Activated T-cell treated with anti-CD3 and anti-CD28 coated beads, Interleukin-2, amount 50 U/mL, for 4 hours (primary cell): ENCODE measurements around the gene DIS3L. TPM values are rescaled to one million over a fixed set of nuclear protein-coding genes. Genes with fewer than 3 reads are reported as not detected.
"Not testable (repeated sequence)": the region's sequence is repeated elsewhere in the genome, so short reads cannot be mapped to it uniquely, and the experiment has no call there.

Experiments
- ATAC-seq, 2 donors: fragments of 200-7000 bp; cut with Tn5 transposase; one replicate each; pipeline ENCODE4 v1.10.0; 2021
- DNase-seq: peaks from one replicate; pipeline ENCODE4 v3.0.0-alpha.2; 2020
- H3K27me3 Mint-ChIP-seq: one replicate; pipeline ENCODE4 v1.8.0; 2021; ENCODE audit warnings: low read depth, mixed read lengths
- H3K36me3 Mint-ChIP-seq: one replicate; pipeline ENCODE4 v1.8.0; 2022; ENCODE audit warnings: mixed read lengths; ENCODE audit not compliant: insufficient read depth
- H3K4me1 Mint-ChIP-seq: one replicate; pipeline ENCODE4 v1.8.0; 2021; ENCODE audit warnings: low read depth, mixed read lengths
- H3K4me3 Mint-ChIP-seq: one replicate; pipeline ENCODE4 v1.8.0; 2021; ENCODE audit warnings: mild to moderate bottlenecking, moderate library complexity, mixed read lengths
- H3K9me3 Mint-ChIP-seq: one replicate; pipeline ENCODE4 v1.8.0; 2021; ENCODE audit warnings: mixed read lengths
- total RNA-seq, 3 donors: library from RNA; stranded (reverse); gene quantifications; one replicate each; pipeline ENCODE4 v1.2.1, GENCODE V29; 2021

The DIS3L gene
- total RNA-seq, result 10 to 100 TPM; 22.7 to 32.1 (median 26.3) TPM

DNA sequence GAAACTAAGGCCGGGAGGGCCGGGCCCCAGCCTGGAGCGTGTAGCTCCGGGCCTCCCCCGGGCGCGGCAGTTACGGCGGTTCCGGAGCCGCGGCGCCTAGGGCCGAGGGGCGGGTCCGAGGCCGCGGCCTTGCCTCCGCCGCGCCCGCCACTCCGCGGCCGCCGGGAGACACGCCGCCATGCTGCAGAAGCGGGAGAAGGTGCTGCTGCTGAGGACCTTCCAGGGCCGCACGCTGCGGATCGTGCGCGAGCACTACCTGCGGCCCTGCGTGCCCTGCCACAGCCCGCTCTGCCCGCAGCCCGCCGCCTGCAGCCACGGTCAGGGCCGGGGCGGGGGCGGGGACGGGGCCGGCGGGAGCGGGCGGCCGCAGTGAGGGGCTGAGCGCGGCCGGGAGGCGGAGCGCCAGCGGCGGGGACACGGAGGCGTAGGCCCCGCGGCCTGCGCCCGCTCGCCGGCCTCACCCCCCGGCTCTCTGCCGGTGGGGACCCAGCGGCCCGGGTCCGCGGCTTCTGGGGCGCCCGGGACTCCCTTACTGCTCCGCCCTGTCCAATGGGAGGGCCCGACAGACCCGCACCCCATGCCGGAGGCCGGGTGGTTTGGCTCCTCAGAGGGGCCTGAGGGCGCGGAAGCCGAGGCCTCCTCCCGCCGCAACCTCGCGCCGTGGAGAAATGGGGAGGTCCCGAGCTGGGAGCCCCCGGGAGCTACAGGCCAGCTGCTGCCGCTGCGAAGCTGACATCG lies at the start of gene DIS3L:
TSS of gene DIS3L (plus strand) at position 150 of the 738 bp plus-strand sequence. CDS start at position 179, 29 bp downstream.
- Mint-ChIP-seq H3K27me3 (no peaks in the 10 kb centered on the region), H3K9me3 (no peaks in the 10 kb centered on the region), H3K4me1 (peaks cover 40% of the 10 kb centered on the region), H3K36me3 (no peaks in the 10 kb centered on the region), H3K4me3 (peak within 1 kb of the TSS; percentile 87)
- DNase-seq, result peak; percentile 54
- peak; percentile 85 to 87 for ATAC-seq

DNA sequence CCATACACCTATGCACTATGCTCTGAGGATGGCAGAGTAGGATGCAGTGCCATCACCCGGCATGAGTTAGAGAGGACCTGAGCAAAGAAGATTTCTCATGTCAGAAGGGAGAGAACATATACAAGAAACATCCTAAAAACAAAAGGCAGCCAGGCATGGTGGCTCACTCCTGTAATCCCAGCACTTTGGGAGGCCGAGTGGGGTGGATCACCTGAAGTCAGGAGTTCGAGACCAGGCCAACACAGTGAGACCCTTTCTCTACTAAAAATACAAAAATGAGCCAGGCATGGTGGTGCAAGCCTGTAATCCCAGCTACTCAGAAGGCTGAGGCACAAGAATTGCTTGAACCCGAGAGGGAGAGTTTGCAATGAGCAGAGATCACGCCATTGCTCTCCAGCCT lies 47.5 kb upstream of the DIS3L start:
- H3K4me3 Mint-ChIP-seq, DNase-seq, H3K4me1 Mint-ChIP-seq, H3K9me3 Mint-ChIP-seq, ATAC-seq, H3K36me3 Mint-ChIP-seq: not testable (repeated sequence)
- peaks cover 29% of the 10 kb centered on the region for H3K27me3 Mint-ChIP-seq

DNA sequence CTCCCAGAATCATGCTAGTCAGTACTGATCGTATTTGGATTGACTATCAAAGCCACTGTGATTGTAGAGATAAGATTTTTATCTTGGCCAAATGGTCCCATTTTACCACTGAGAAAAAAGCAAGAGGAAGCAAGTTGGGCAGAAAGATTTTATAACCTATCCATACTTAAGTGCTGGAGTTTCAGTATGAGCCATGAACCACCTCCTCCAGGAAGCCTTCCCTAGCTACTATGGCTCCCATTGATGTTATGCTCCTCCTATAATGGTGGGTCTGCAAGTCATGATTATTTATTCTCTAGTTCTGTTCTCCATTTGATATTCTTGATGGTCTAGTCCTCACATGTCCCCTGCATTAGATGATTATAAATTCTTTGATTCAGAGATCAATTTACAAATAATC lies 46.4 kb upstream of the DIS3L start:
- Mint-ChIP-seq H3K4me1 (peaks cover 3% of the 10 kb centered on the region), H3K27me3 (peaks cover 35% of the 10 kb centered on the region), H3K4me3 (no peak overlapping the region), H3K9me3 (no peaks in the 10 kb centered on the region), H3K36me3 (no peaks in the 10 kb centered on the region)
- DNase-seq (no peak), ATAC-seq (no peak)

DNA sequence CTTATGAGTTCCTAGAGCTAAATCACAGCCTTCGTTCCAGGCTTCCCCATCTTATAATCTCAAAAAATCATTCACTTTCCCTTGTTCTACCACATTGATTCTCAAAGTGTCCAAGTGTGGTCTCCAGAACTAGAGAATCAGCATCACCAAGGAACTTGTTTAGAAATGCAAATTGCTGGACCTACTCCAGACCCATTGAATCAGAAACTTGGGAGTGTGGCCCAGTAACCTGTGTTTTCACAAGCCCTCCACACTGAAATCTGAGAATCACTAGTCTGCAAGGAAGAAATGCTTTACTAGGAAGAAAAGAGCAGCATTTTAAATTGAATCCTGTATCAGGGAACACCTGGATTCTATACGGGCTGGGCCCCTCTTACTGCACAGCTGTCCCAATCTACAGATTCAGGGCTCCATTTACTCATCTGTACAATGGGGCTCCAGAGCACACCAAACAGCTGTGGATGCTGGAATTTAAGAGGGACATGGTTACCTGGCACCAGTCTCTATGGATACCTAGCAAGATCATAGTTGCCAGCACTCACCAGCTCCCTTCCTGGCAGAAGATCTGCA lies 43.7 kb upstream of the DIS3L start:
- H3K27me3 Mint-ChIP-seq, result peaks cover 49% of the 10 kb centered on the region
- no peak overlapping the region for H3K4me3 Mint-ChIP-seq
- H3K9me3 Mint-ChIP-seq, result no peaks in the 10 kb centered on the region
- H3K4me1 Mint-ChIP-seq, result peaks cover 13% of the 10 kb centered on the region
- ATAC-seq, result no peak
- no peaks in the 10 kb centered on the region for H3K36me3 Mint-ChIP-seq
- no peak for DNase-seq

DNA sequence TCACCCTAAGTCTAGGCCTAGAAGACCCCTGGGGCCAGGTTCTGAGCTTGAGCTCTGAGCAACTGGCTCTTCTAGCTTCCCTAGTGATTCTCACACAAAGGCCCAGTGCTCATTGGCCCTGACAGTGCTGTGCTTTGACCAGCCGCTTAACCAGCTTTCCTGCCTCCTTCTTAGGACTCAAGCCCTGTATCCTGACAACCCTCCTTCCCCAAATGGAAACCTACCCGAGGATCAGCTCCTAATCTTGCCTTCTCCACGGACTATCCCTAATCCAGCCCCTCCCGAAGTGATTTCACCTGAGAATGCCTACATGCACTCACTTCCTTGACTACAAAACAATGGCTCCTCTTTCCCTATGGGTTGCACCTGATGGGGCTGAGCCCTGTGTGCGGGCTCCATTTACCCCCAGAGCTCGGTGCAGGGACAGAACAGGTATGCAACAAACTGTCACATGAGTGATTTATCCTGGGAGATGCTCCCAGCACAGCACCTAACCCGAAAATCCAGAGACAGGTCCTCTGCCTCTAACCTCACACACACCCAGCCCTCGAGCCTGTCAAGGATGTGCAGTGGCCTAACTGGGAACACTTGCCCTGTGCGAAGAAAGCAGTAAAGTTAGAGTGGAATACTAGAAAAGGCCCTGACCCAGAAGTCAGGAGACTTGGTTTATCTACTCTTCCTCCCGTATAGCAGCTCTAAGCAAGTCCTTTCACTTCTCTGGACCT lies 42.1 kb upstream of the DIS3L start:
- H3K9me3 Mint-ChIP-seq, result no peaks in the 10 kb centered on the region
- no peaks in the 10 kb centered on the region for H3K36me3 Mint-ChIP-seq
- H3K27me3 Mint-ChIP-seq, result peaks cover 54% of the 10 kb centered on the region
- DNase-seq, result no peak
- H3K4me3 Mint-ChIP-seq, result peak overlapping the region; percentile 48
- ATAC-seq, result no peak
- H3K4me1 Mint-ChIP-seq, result peaks cover 14% of the 10 kb centered on the region

DNA sequence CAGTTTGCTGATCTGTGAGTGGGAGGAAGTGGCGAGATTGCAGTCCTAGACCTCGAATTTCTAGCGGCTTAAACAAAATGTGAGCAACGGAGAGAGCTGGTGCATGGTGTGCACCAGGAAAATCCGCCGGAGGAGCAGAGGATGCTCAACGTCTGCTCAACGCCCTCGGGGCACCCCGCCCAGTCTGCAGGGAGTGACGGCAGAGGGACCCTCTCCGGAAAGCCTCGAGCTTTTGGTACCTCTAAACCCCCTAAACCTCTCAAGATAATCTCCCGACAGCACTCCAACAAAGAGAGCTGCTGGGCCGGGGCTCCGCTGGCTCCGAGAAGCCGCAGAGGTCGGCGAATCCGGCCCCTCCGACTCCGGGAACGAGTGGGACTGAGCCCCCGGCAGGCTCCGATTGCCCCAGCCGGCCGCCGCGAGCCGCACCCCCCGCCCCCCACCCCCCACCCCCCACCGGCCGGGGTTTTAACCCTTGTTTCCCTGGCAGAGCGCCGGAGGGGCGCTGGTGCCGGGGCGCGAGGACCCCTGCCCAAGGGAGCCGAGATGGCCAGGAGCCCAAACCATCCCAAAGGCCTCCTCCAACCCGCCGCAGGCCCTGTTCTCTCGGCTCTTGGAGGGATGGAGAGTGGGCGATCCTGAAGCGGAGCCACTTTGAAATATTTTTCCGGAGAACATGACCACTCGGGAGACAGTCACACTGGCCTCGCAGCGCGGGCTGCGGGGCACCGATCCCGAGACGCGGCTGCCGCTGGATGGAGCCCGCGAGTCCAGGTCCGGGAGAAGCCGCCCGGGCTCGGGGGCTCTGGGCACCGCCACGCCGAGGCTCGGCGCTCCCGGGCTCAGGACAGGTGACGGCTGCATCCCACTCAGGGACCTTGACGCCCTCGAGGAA lies 41.3 kb upstream of the DIS3L start:
- ATAC-seq, result peak; percentile 75 to 77
- DNase-seq, result peak; percentile 33
- peak overlapping the region; percentile 73 for H3K4me3 Mint-ChIP-seq

DNA sequence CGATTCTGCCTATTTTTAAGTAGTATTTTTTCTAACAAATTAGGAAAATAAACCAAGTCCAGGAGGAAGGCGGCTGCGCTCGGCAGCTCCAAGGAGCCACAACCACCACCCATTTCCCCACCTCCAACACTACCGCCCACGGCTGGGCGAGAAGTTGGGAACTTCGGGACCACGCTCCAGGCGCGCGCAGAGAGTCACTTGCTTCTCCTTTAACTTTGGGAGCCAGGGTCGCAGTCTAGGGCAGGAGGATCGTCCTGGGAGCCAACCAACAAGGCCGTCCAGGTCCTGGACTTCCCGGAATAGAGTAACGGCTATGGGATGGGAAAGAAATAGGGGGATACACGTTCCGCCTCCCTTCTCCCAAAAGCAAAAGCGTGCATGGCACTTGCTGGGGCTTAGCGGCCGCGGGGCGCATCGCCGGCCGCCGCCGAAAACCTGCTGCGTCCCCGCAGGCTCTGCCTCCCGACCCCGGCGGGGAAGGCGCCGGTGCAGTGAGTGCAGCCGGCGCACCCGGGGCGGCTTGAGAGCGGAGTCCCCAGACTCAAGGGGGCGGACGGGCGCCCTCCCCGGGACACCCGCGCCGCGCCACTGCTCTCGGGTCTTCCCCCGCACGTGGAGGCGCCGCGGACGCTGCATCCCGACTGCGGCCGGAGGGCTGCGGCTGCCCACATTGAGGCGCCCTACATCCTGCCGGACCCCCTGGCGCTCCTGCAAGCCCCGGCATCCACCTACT lies 40.5 kb upstream of the DIS3L start:
- DNase-seq (no peak), ATAC-seq (peak; percentile 44 to 47)
- H3K27me3 Mint-ChIP-seq, result peaks cover 61% of the 10 kb centered on the region
- H3K4me1 Mint-ChIP-seq, result peaks cover 14% of the 10 kb centered on the region
- H3K4me3 Mint-ChIP-seq, result peak overlapping the region; percentile 73
- H3K9me3 Mint-ChIP-seq, result no peaks in the 10 kb centered on the region
- no peaks in the 10 kb centered on the region for H3K36me3 Mint-ChIP-seq

More for the DNA sequence above, 41.3 kb upstream of the DIS3L start:
- H3K4me1 Mint-ChIP-seq, result peaks cover 14% of the 10 kb centered on the region
- H3K36me3 Mint-ChIP-seq, result no peaks in the 10 kb centered on the region
- no peaks in the 10 kb centered on the region for H3K9me3 Mint-ChIP-seq
- peaks cover 58% of the 10 kb centered on the region for H3K27me3 Mint-ChIP-seq

DNA sequence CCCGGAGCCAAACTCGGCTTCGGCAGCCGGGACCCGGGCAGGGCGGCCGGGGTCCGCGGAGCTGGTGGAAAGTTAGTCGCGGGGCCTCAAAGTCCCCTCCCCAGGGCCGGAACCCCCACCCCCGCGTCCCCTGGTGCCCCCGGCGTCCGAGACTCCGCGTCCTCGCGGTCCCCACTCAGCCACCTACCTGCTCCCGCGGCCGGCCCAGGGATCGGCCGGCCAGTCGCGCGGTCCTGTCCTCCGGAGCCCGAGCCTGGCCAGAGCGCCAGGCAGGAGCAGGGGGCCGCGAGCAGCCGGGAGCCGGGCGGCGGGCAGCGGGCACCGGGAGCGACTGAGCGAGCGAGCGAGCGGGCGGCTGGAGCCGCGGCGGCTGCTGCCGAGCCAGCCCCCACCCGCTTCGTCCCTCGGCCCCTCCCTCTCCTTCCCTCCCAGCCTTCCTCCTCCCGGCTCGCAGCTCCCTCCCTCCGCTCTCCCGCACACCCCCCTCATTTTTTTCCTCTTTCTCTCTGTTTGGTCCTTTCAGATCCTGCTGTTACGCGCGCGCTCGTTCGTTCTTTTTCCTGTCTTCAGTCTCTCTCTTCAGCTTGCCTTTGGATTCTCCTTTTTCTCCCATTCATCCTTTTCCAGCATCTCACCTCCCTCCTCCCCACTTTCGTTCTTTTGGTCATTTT lies 39.8 kb upstream of the DIS3L start, which contains the start of gene MEGF11:
TSS of gene MEGF11 (minus strand) at position 333 of the 671 bp plus-strand sequence. CDS start 125,347 bp downstream, outside the sequence.
- H3K27me3 Mint-ChIP-seq, result peaks cover 61% of the 10 kb centered on the region
- DNase-seq (no peak), ATAC-seq (peak; percentile 16 to 27)
- no peaks in the 10 kb centered on the region for H3K9me3 Mint-ChIP-seq
- peak within 1 kb of the TSS; percentile 77 for H3K4me3 Mint-ChIP-seq
- no peaks in the 10 kb centered on the region for H3K36me3 Mint-ChIP-seq
- H3K4me1 Mint-ChIP-seq, result peaks cover 14% of the 10 kb centered on the region

DNA sequence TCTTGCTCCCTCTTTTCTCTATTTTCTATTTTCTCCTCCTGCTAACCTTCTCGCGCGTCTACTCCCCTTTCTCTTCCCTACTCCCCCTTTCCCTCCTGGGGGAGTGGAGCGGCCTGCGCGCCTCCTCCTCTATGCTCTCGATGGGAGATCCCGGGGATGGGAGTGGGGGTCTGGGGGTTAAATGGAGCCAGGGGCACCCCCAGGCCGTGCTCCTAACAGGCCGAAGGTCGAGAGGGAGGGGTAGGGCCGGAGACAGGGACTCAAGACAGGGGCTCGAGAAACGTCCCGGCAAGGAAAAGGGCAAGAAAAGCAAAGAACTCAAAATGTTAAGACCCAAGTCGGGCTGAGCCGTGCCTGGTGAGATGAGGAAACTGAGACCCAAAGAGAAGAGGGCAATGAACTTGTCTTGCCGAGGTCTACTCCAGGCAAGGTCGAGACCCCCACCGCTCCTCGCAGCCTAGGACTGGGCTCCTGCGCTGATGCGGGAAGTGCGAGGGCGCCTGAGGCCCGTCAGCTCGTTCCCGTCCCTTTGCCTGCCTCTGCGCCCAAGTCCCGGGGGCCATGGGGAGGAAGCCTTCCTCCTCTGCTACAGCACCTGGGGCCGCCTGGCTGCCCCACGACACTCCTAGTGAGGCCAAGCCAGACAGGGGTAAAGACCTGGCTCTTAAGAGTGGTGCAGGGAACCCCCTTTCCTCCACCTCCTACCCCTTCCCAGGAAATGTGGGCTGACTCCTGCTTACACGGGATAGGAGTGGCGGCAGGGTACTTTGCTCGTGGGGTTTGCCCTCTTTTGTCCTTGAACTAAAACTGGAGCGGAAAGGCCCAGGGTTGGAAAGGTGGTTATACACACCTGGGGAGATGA lies 39.0 kb upstream of the DIS3L start:
- DNase-seq (no peak), ATAC-seq (no peak)
- Mint-ChIP-seq H3K4me3 (peak overlapping the region; percentile 77), H3K27me3 (peaks cover 61% of the 10 kb centered on the region), H3K9me3 (no peaks in the 10 kb centered on the region), H3K36me3 (no peaks in the 10 kb centered on the region), H3K4me1 (peaks cover 14% of the 10 kb centered on the region)

DNA sequence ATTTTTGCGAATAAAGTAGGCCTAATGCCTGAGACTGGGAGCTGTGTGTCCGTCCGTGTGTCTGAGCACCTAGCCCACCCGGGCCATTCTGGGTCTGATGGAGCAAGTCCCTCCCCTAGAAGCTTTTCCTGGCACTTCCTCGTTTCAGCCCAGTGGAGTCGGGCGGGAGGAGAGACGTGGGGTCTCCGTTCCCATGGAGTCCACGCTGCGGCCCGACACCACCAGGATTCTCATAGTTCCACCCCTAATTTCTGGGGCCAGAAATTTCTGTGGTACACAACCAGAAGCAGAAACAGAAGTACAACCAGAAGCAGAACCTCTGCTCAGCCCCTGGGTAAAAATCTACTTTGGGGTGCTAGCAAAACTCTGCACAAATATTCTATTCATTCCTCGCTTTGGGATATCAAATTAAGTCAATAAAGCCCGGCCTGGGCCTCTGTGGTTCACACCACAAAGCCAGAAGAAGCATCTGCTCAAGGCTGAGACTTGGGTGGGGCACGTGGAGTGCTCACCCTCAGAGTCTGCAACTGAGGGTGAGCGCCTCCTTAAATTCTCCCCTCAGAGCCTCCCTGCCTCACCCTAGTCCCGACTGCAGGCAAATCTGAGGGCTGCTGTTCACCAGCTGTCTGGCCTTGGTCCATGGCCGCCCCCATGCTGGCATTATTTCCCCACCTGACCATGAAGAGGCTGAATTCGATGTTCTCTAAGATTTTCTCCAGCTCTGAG lies 38.3 kb upstream of the DIS3L start:
- peak overlapping the region; percentile 14 for H3K4me3 Mint-ChIP-seq
- ATAC-seq, result no peak
- H3K36me3 Mint-ChIP-seq, result no peaks in the 10 kb centered on the region
- H3K9me3 Mint-ChIP-seq, result no peaks in the 10 kb centered on the region
- DNase-seq, result no peak
- peaks cover 59% of the 10 kb centered on the region for H3K27me3 Mint-ChIP-seq
- H3K4me1 Mint-ChIP-seq, result peaks cover 14% of the 10 kb centered on the region

DNA sequence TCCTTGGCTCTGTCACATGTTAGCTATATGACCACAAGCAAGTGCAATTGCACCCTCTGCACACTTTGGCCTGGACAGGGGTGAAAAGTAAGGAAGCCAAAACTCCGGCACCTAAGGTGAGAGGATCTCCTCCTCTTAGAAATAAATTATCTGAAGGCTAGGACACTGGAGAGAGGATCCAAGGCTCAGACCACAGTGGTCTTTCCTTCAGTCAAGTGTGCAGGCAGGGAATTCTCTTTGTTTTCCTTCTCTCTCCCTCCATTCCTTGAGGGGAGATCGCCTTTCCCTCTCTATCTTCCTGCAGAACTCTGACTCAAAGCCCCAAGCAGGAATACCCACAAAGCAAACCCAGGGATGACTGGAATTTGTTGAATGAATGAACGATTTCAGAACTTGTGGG lies 36.7 kb upstream of the DIS3L start:
- Mint-ChIP-seq H3K27me3 (peaks cover 49% of the 10 kb centered on the region), H3K9me3 (no peaks in the 10 kb centered on the region), H3K4me1 (peaks cover 13% of the 10 kb centered on the region), H3K36me3 (no peaks in the 10 kb centered on the region), H3K4me3 (no peak overlapping the region)
- ATAC-seq, result no peak
- no peak for DNase-seq

DNA sequence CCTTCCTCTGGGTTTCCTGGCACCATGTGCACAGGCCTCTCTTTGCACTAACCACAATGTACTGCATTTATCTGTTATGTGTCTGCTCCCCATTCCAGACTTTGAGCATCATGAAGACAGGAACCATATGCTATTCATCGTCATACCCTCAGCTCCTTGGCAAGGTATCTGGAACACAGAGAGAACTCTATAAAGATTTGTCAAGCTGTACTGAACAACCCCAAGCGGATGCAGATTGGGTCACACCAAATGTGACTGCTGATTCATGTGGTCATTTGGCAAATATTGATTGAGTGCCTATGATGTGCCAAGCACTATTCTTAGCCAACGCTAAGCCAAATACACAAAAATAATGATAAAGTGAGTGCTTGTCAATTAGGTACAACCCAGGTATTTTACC lies 32.3 kb upstream of the DIS3L start:
- H3K9me3 Mint-ChIP-seq, result peaks cover 9% of the 10 kb centered on the region
- DNase-seq (no peak), ATAC-seq (no peak)
- H3K27me3 Mint-ChIP-seq, result peaks cover 30% of the 10 kb centered on the region
- peaks cover 3% of the 10 kb centered on the region for H3K36me3 Mint-ChIP-seq
- no peak overlapping the region for H3K4me3 Mint-ChIP-seq
- H3K4me1 Mint-ChIP-seq, result no peaks in the 10 kb centered on the region
